AG10803 (cell line): Measurements from ENCODE around the gene PKHD1.

Experiments
- DNase-seq: peaks from one replicate; pipeline ENCODE4 v3.0.0; 2010; ENCODE audit warnings: low read depth
- H3K4me3 ChIP-seq: 2 replicates; pipeline ENCODE4 v1.5.1; 2011; ENCODE audit warnings: mild to moderate bottlenecking, low read length, control low read depth
- TF ChIP-seq, protein P1 (sequence below): conservative IDR thresholded peaks from 2 replicates; pipeline ENCODE4 v1.5.1; 2011; ENCODE audit warnings: mild to moderate bottlenecking, low read length, control low read depth, inconsistent platforms

Gene PKHD1

DNA sequence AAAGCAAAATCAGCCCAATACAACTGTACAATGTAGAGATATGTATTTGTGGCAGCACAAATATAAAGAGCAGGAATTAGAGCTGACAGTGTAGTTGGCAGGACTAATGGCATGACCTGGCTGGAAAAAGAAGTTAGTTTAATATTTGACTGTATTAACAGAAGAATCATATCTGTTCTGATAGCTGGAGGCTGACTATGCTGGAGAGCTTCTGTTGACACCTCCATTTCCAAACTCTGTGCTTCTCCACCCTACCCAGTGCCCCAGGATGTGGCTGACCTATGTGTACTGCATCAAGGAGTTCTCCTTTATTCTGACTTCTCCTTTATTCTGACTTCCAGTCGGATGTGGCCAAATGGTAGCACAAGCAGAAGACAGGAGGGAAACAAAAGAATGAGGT is 299.3 kb downstream of the PKHD1 start:
- DNase-seq, result no peak
- no peak overlapping the region for H3K4me3 ChIP-seq
- TF ChIP-seq, protein P1, sequence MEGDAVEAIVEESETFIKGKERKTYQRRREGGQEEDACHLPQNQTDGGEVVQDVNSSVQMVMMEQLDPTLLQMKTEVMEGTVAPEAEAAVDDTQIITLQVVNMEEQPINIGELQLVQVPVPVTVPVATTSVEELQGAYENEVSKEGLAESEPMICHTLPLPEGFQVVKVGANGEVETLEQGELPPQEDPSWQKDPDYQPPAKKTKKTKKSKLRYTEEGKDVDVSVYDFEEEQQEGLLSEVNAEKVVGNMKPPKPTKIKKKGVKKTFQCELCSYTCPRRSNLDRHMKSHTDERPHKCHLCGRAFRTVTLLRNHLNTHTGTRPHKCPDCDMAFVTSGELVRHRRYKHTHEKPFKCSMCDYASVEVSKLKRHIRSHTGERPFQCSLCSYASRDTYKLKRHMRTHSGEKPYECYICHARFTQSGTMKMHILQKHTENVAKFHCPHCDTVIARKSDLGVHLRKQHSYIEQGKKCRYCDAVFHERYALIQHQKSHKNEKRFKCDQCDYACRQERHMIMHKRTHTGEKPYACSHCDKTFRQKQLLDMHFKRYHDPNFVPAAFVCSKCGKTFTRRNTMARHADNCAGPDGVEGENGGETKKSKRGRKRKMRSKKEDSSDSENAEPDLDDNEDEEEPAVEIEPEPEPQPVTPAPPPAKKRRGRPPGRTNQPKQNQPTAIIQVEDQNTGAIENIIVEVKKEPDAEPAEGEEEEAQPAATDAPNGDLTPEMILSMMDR, result no peak

GRCh38 chr6:51778666-51779065 is 308.7 kb downstream of the PKHD1 start:
- DNase-seq, result no peak
- H3K4me3 ChIP-seq, result no peak overlapping the region
- TF ChIP-seq, protein P1, result no peak

- TF ChIP-seq, protein P1, result no peak
- DNase-seq, result no peak
- no peak overlapping the region for H3K4me3 ChIP-seq
These were observed 309.8 kb downstream of the PKHD1 start for GRCh38 chr6:51777618-51778017.

GRCh38 chr6:51775942-51776860 is 311.2 kb downstream of the PKHD1 start:
- TF ChIP-seq, protein P1, result no peak
- H3K4me3 ChIP-seq, result no peak overlapping the region
- no peak for DNase-seq

- TF ChIP-seq, protein P1, result no peak
- H3K4me3 ChIP-seq, result no peak overlapping the region
These were observed 319.3 kb downstream of the PKHD1 start for GRCh38 chr6:51768087-51768486.

DNA sequence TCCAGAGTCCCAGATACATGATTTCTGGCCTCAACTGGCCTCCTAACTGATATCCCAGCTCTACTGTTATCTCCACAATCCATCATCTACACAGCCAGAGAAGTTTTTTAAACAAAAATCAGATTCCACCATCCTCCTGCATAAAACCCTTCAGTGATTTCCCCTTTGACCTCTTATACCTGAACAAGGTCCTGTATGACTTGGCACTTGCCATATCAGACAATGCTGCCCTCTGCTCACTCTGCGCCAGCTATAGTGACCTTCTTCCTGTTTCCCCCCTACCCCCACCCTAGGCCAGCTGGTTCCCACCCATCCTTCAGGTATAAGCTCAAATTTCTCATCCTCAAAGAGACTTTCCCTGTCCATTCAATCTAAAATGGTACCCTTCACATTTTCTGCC is 322.2 kb downstream of the PKHD1 start:
- TF ChIP-seq, protein P1, result no peak
- DNase-seq, result no peak
- H3K4me3 ChIP-seq, result no peak overlapping the region

More at GRCh38 chr6:51768087-51768486, 319.3 kb downstream of the PKHD1 start:
- DNase-seq, result no peak

GRCh38 chr6:51753635-51754034 is 333.8 kb downstream of the PKHD1 start:
- no peak for DNase-seq
- TF ChIP-seq, protein P1, result no peak
- no peak overlapping the region for H3K4me3 ChIP-seq
